Thymus (tissue), 11 donors: ENCODE results near the gene FAM89B. TPM values are rescaled to one million over a fixed set of nuclear protein-coding genes. Genes with fewer than 3 reads are reported as not detected.
A peak's percentile ranks its signal among the peaks of the same experiment; 100 is the strongest.

Source experiments
- DNase-seq, 9 donors: peaks; one replicate each; pipeline ENCODE4 v3.0.0-alpha.2; 2013; ENCODE audit warnings: low spot score in 9 of 9, low read depth in 6 of 9, missing footprints in 1 of 9
- H3K27ac ChIP-seq, 2 donors: one replicate each; pipeline ENCODE4 v1.5.1; 2013; ENCODE audit warnings: control low read depth in 1 of 2, low read depth in 1 of 2, low read length in 1 of 2, mild to moderate bottlenecking in 1 of 2, moderate library complexity in 1 of 2
- H3K27me3 ChIP-seq, 2 donors: one replicate each; pipeline ENCODE4 v1.5.1; 2013; ENCODE audit warnings: low read length in 1 of 2; ENCODE audit not compliant: control insufficient read depth in 2 of 2, insufficient read depth in 1 of 2
- H3K36me3 ChIP-seq, 2 donors: one replicate each; pipeline ENCODE4 v1.5.1; 2013; ENCODE audit warnings: low read length in 1 of 2, mild to moderate bottlenecking in 1 of 2, moderate library complexity in 1 of 2; ENCODE audit not compliant: control insufficient read depth in 2 of 2, insufficient read depth in 2 of 2
- H3K4me1 ChIP-seq, 2 donors: one replicate each; pipeline ENCODE4 v1.5.1; 2013; ENCODE audit warnings: low read length in 2 of 2; ENCODE audit not compliant: control insufficient read depth in 2 of 2, insufficient read depth in 2 of 2
- H3K4me3 ChIP-seq, 2 donors: one replicate each; pipeline ENCODE4 v1.5.1; 2013; ENCODE audit warnings: low read length in 2 of 2, control low read depth in 1 of 2, mild to moderate bottlenecking in 1 of 2
- H3K9me3 ChIP-seq, 2 donors: one replicate each; pipeline ENCODE4 v1.5.1; 2013; ENCODE audit warnings: low read length in 1 of 2, mild to moderate bottlenecking in 1 of 2; ENCODE audit not compliant: control insufficient read depth in 2 of 2, insufficient read depth in 1 of 2
- WGBS: extraction: QIAGEN DNeasy Blood & Tissue Kit; methylation state at CpG from one replicate; pipeline ENCODE4 v1.1.7; 2013; 5-methylcytosine and 5-hydroxymethylcytosine counted together
- polyA plus RNA-seq: library from polyadenylated mRNA; stranded (reverse); fragments of 200-250 nt; gene quantifications from one replicate; pipeline ENCODE4 v1.2.3, GENCODE V29; 2013
- total RNA-seq: library from RNA; stranded (reverse); fragments of 120-200 nt; gene quantifications from one replicate; pipeline ENCODE4 v1.2.4, GENCODE V29; 2013
- donor health status: healthy.

FAM89B gene
- total and polyA plus RNA-seq, 2 donors = 47.2 to 62.2 TPM

- Histone ChIP-seq H3K36me3 (peaks cover 66 to 76% of the 10 kb centered on the region in 2 donors), H3K4me3 (no peak overlapping the region), H3K27me3 (no peaks in the 10 kb centered on the region), H3K9me3 (peaks cover 0 to 3% of the 10 kb centered on the region in 2 donors), H3K27ac (no peak overlapping the region), H3K4me1 (peaks cover 21 to 52% of the 10 kb centered on the region in 2 donors)
- WGBS = 94% methylated on average over 3 of the region's 3 CpGs
- DNase-seq = no peak
These were observed 36.9 kb downstream of the FAM89B start for GRCh38 chr11:65609229-65609628.

GRCh38 chr11:65609665-65610064, 37.3 kb downstream of the FAM89B start:
- 96% methylated on average over 5 of the region's 5 CpGs for whole genome bisulfite sequencing
- no peak for DNase-seq
- Histone ChIP-seq H3K4me3 (no peak overlapping the region), H3K36me3 (peaks cover 63 to 71% of the 10 kb centered on the region in 2 donors), H3K27ac (peak overlapping the region in 1 of 2 donors; percentile 15), H3K9me3 (peaks cover 0 to 3% of the 10 kb centered on the region in 2 donors), H3K4me1 (peaks cover 21 to 52% of the 10 kb centered on the region in 2 donors), H3K27me3 (no peaks in the 10 kb centered on the region)

GRCh38 chr11:65610404-65610803, 38.1 kb downstream of the FAM89B start:
- H3K4me1 ChIP-seq = peaks cover 21 to 56% of the 10 kb centered on the region in 2 donors

GRCh38 chr11:65611028-65611757, 38.9 kb downstream of the FAM89B start:
- Histone ChIP-seq H3K27me3 (no peaks in the 10 kb centered on the region), H3K27ac (peak overlapping the region in 1 of 2 donors; percentile 50), H3K4me1 (peaks cover 22 to 57% of the 10 kb centered on the region in 2 donors), H3K36me3 (peaks cover 48 to 56% of the 10 kb centered on the region in 2 donors), H3K4me3 (peak overlapping the region in 1 of 2 donors; percentile 86), H3K9me3 (peaks cover 0 to 3% of the 10 kb centered on the region in 2 donors)
- DNase-seq = no peak
- 54% methylated on average over 10 of the region's 10 CpGs for WGBS

More at GRCh38 chr11:65610404-65610803, 38.1 kb downstream of the FAM89B start:
- H3K27me3 ChIP-seq = no peaks in the 10 kb centered on the region
- WGBS = 82% methylated on average over 6 of the region's 6 CpGs
- peaks cover 0 to 3% of the 10 kb centered on the region in 2 donors for H3K9me3 ChIP-seq
- H3K27ac ChIP-seq = no peak overlapping the region
- DNase-seq = no peak
- H3K36me3 ChIP-seq = peaks cover 56 to 64% of the 10 kb centered on the region in 2 donors
- H3K4me3 ChIP-seq = no peak overlapping the region

GRCh38 chr11:65611758-65612603, 39.6 kb downstream of the FAM89B start:
- Histone ChIP-seq H3K4me3 (peak overlapping the region; percentile 86 to 87), H3K27ac (peak overlapping the region in 1 of 2 donors; percentile 50), H3K4me1 (peaks cover 29 to 60% of the 10 kb centered on the region in 2 donors), H3K36me3 (peaks cover 42 to 55% of the 10 kb centered on the region in 2 donors), H3K9me3 (peaks cover 0 to 3% of the 10 kb centered on the region in 2 donors), H3K27me3 (no peaks in the 10 kb centered on the region)
- DNase-seq = no peak
- WGBS = 74% methylated on average over 12 of the region's 12 CpGs

GRCh38 chr11:65612691-65613090, 40.4 kb downstream of the FAM89B start:
- no peaks in the 10 kb centered on the region for H3K27me3 ChIP-seq
- H3K27ac ChIP-seq = no peak overlapping the region
- WGBS = 67% methylated on average over 7 of the region's 7 CpGs
- H3K4me1 ChIP-seq = peaks cover 32 to 59% of the 10 kb centered on the region in 2 donors
- H3K4me3 ChIP-seq = peak overlapping the region; percentile 86 to 87
- no peak for DNase-seq
- peaks cover 42 to 57% of the 10 kb centered on the region in 2 donors for H3K36me3 ChIP-seq
- H3K9me3 ChIP-seq = peaks cover 0 to 3% of the 10 kb centered on the region in 2 donors

GRCh38 chr11:65613091-65613928, 41.0 kb downstream of the FAM89B start:
- H3K27ac ChIP-seq = peak overlapping the region; percentile 92 to 97
- peak overlapping the region; percentile 86 to 87 for H3K4me3 ChIP-seq
- peaks cover 32 to 58% of the 10 kb centered on the region in 2 donors for H3K4me1 ChIP-seq
- H3K27me3 ChIP-seq = no peaks in the 10 kb centered on the region
- peaks cover 0 to 3% of the 10 kb centered on the region in 2 donors for H3K9me3 ChIP-seq
- 23% methylated on average over 43 of the region's 43 CpGs for WGBS
- H3K36me3 ChIP-seq = peaks cover 42 to 57% of the 10 kb centered on the region in 2 donors
- no peak for DNase-seq

- peaks cover 45 to 61% of the 10 kb centered on the region in 2 donors for H3K36me3 ChIP-seq
- H3K4me3 ChIP-seq = peak within 1 kb of the TSS; percentile 86 to 87
- peak within 1 kb of the TSS; percentile 94 to 97 for H3K27ac ChIP-seq
- peaks cover 0 to 3% of the 10 kb centered on the region in 2 donors for H3K9me3 ChIP-seq
- under 1% methylated on average over 55 of the region's 55 CpGs for WGBS
- DNase-seq = peak; percentile 100
- H3K27me3 ChIP-seq = no peaks in the 10 kb centered on the region
- H3K4me1 ChIP-seq = peaks cover 32 to 50% of the 10 kb centered on the region in 2 donors
These were observed 43.1 kb downstream of the FAM89B start, which contains the start of gene PCNX3 for GRCh38 chr11:65615229-65615949. PCNX3 (plus strand) TSS chr11:65615776; CDS start chr11:65616312, 536 bp downstream.
